ENCODE results near the gene TRMT2A. TPM values are rescaled to one million over a fixed set of nuclear protein-coding genes. Genes with fewer than 3 reads are reported as not detected.

The TRMT2A gene
- total RNA-seq, 4 donors from 2014 or later, result 34.0 to 36.7 (median 35.0) TPM

GRCh38 chr22:20138868-20139267 is 21.8 kb upstream of the TRMT2A start:
- Histone ChIP-seq H3K27ac (replicated peaks in 1 of 4) (peak overlapping the region in 1 of 4 donors; percentile 63), H3K36me3 (peaks cover 0 to 49% (median 45%) of the 10 kb centered on the region in 4 donors), H3K4me1 (peaks cover 46 to 52% (median 49%) of the 10 kb centered on the region in 4 donors), H3K27me3 (no peaks in the 10 kb centered on the region), H3K4me3 (no peak overlapping the region), H3K9me3 (no peaks in the 10 kb centered on the region)
- 87% methylated on average over 15 of the region's 16 CpGs for WGBS
- no peak for TF ChIP-seq POLR2A (IDR thresholded peaks at IDR 0.05; ENCODE audit: low read depth)
- no peak for TF ChIP-seq EP300 (IDR thresholded peaks at IDR 0.05)
- TF ChIP-seq CTCF (IDR thresholded peaks at IDR 0.05), result no peak
- no peak for TF ChIP-seq POLR2AphosphoS5 (IDR thresholded peaks at IDR 0.05)
- intact Hi-C loops (cut with DNase I), result no loop called here
- DNase-seq (ENCODE audit: extremely low spot score), result no peak

GRCh38 chr22:20138417-20138738 is 21.4 kb upstream of the TRMT2A start:
- intact Hi-C loops (cut with DNase I), result no loop called here
- H3K27ac ChIP-seq (replicated peaks in 1 of 4), result peak overlapping the region; percentile 37 to 63 (median 54)
- peaks cover 51 to 57% (median 54%) of the 10 kb centered on the region in 4 donors for H3K4me1 ChIP-seq
- H3K9me3 ChIP-seq, result no peaks in the 10 kb centered on the region
- H3K36me3 ChIP-seq, result peaks cover 0 to 44% (median 40%) of the 10 kb centered on the region in 4 donors
- TF ChIP-seq CTCF (IDR thresholded peaks at IDR 0.05), result no peak
- no peak for TF ChIP-seq EP300 (IDR thresholded peaks at IDR 0.05)
- no peak for TF ChIP-seq POLR2A (IDR thresholded peaks at IDR 0.05; ENCODE audit: low read depth)
- TF ChIP-seq POLR2AphosphoS5 (IDR thresholded peaks at IDR 0.05), result no peak
- 64% methylated on average over 4 of the region's 4 CpGs for WGBS
- no peaks in the 10 kb centered on the region for H3K27me3 ChIP-seq
- H3K4me3 ChIP-seq, result no peak overlapping the region
- no peak for DNase-seq (ENCODE audit: extremely low spot score)

GRCh38 chr22:20137671-20138416 is 20.8 kb upstream of the TRMT2A start:
- 28% methylated on average over 23 of the region's 26 CpGs for WGBS

GRCh38 chr22:20137113-20137512 is 20.1 kb upstream of the TRMT2A start:
- DNase-seq (ENCODE audit: extremely low spot score), result no peak
- 79% methylated on average over 4 of the region's 13 CpGs for WGBS
- intact Hi-C loops (cut with DNase I), result no loop called here
- Histone ChIP-seq H3K36me3 (peaks cover 0 to 31% (median 28%) of the 10 kb centered on the region in 4 donors), H3K27me3 (no peaks in the 10 kb centered on the region), H3K9me3 (no peaks in the 10 kb centered on the region), H3K4me1 (peaks cover 64 to 69% (median 67%) of the 10 kb centered on the region in 4 donors), H3K27ac (replicated peaks in 1 of 4) (peak overlapping the region in 3 of 4 donors; percentile 37 to 63 (median 59)), H3K4me3 (no peak overlapping the region)
- no peak for TF ChIP-seq CTCF (IDR thresholded peaks at IDR 0.05)
- no peak for TF ChIP-seq EP300 (IDR thresholded peaks at IDR 0.05)
- TF ChIP-seq POLR2AphosphoS5 (IDR thresholded peaks at IDR 0.05), result no peak
- TF ChIP-seq POLR2A (IDR thresholded peaks at IDR 0.05; ENCODE audit: low read depth), result no peak

More at GRCh38 chr22:20137671-20138416, 20.8 kb upstream of the TRMT2A start:
- no peak for DNase-seq (ENCODE audit: extremely low spot score)
- no peaks in the 10 kb centered on the region for H3K9me3 ChIP-seq
- H3K27me3 ChIP-seq, result no peaks in the 10 kb centered on the region
- H3K27ac ChIP-seq (replicated peaks in 1 of 4), result peak overlapping the region; percentile 37 to 63 (median 54)
- H3K4me1 ChIP-seq, result peaks cover 57 to 62% (median 60%) of the 10 kb centered on the region in 4 donors
- TF ChIP-seq POLR2A (IDR thresholded peaks at IDR 0.05; ENCODE audit: low read depth), result no peak
- TF ChIP-seq EP300 (IDR thresholded peaks at IDR 0.05), result no peak
- TF ChIP-seq POLR2AphosphoS5 (IDR thresholded peaks at IDR 0.05), result peak in 1 of 2 donors; percentile 5
- TF ChIP-seq CTCF (IDR thresholded peaks at IDR 0.05), result no peak
- H3K4me3 ChIP-seq, result peak overlapping the region; percentile 10 to 15 (median 13)
- peaks cover 0 to 38% (median 35%) of the 10 kb centered on the region in 4 donors for H3K36me3 ChIP-seq
- intact Hi-C loops (cut with DNase I), result no loop called here

All from esophagus muscularis mucosa (tissue), 4 donors.